Neural cell (in vitro differentiated cells): Measurements from ENCODE around the gene LLGL2. TPM values are rescaled to one million over a fixed set of nuclear protein-coding genes. Genes with fewer than 3 reads are reported as not detected.

Experiments
- H2AFZ ChIP-seq: fragments of 200-600, 300-800 bp; sonication (generic), shearing (Covaris generic); 2 replicates; pipeline ENCODE4 v1.6.0; 2014; ENCODE audit warnings: low read depth, mild to moderate bottlenecking, antibody characterized with exemption, low read length, moderate library complexity
- H3F3A ChIP-seq: fragments of 200-600 bp; shearing (Covaris generic); 2 replicates; pipeline ENCODE4 v1.6.1; 2016; ENCODE audit warnings: mild to moderate bottlenecking, moderate library complexity, mixed read lengths, antibody characterized with exemption, low read length; ENCODE audit not compliant: insufficient read depth, poor library complexity, severe bottlenecking
- H3K27ac ChIP-seq: fragments of 200-600, 300-800 bp; sonication (generic), shearing (Covaris generic); 2 replicates; pipeline ENCODE4 v1.5.1; 2014; ENCODE audit warnings: mild to moderate bottlenecking, low read length, moderate library complexity
- H3K27me3 ChIP-seq: fragments of 300-800, 200-600 bp; sonication (generic), shearing (Covaris generic); 2 replicates; pipeline ENCODE4 v1.6.0; 2014; ENCODE audit warnings: mild to moderate bottlenecking, low read depth, low read length, moderate library complexity; ENCODE audit not compliant: insufficient read depth
- H3K36me3 ChIP-seq: fragments of 300-800, 200-600 bp; sonication (generic), shearing (Covaris generic); 2 replicates; pipeline ENCODE4 v1.5.1; 2014; ENCODE audit warnings: mild to moderate bottlenecking, antibody characterized with exemption, low read length, moderate library complexity; ENCODE audit not compliant: insufficient read depth
- H3K4me2 ChIP-seq: fragments of 300-800, 200-600 bp; sonication (generic), shearing (Covaris generic); 2 replicates; pipeline ENCODE4 v1.6.0; 2014; ENCODE audit warnings: mild to moderate bottlenecking, low read length
- H3K4me3 ChIP-seq: fragments of 300-800, 200-600 bp; sonication (generic), shearing (Covaris generic); 2 replicates; pipeline ENCODE4 v1.5.1; 2014; ENCODE audit warnings: mild to moderate bottlenecking, low read length, moderate library complexity
- H3K79me2 ChIP-seq: fragments of 200-600 bp; shearing (Covaris generic); replicated peaks from 2 replicates; pipeline ENCODE4 v1.6.0; 2014; ENCODE audit warnings: mild to moderate bottlenecking, low read length, moderate library complexity; ENCODE audit not compliant: insufficient read depth
- H3K9ac ChIP-seq: fragments of 300-800, 200-600 bp; sonication (generic), shearing (Covaris generic); 2 replicates; pipeline ENCODE4 v1.6.1; 2016; ENCODE audit warnings: mild to moderate bottlenecking, low read length, mixed read lengths
- H3K9me2 ChIP-seq: fragments of 200-600 bp; shearing (Covaris generic); 2 replicates; pipeline ENCODE4 v1.6.1; 2016; ENCODE audit warnings: mild to moderate bottlenecking, low read length, mixed read lengths; ENCODE audit not compliant: insufficient read depth
- H3K9me3 ChIP-seq: fragments of 200-600, 300-800 bp; sonication (generic), shearing (Covaris generic); 2 replicates; pipeline ENCODE4 v1.6.1; 2016; ENCODE audit warnings: mild to moderate bottlenecking, mixed run types, low read length, moderate library complexity, mixed read lengths
- H4K20me1 ChIP-seq: fragments of 200-600 bp; shearing (Covaris generic); 2 replicates; pipeline ENCODE4 v1.6.1; 2016; ENCODE audit warnings: mild to moderate bottlenecking, mixed run types; ENCODE audit not compliant: insufficient read depth
- CTCF ChIP-seq: fragments of 450-650 bp; IDR thresholded peaks from 2 replicates; pipeline ENCODE4 v1.5.1; 2014; ENCODE audit warnings: antibody characterized with exemption, mild to moderate bottlenecking, moderate library complexity; ENCODE audit not compliant: poor library complexity, severe bottlenecking
- EP300 ChIP-seq: fragments of 450-650 bp; conservative IDR thresholded peaks from 2 replicates; pipeline ENCODE4 v1.6.1; 2014; ENCODE audit warnings: antibody characterized with exemption, mild to moderate bottlenecking, moderate library complexity; ENCODE audit not compliant: poor library complexity, severe bottlenecking
- EZH2 ChIP-seq: fragments of 200-600, 300-800 bp; shearing (Covaris generic), sonication (generic); IDR thresholded peaks from 2 replicates; pipeline ENCODE4 v1.6.1; 2014; ENCODE audit warnings: antibody characterized with exemption, low read length, borderline replicate concordance, mild to moderate bottlenecking; ENCODE audit not compliant: insufficient read depth, poor library complexity, severe bottlenecking
- MXI1 ChIP-seq: fragments of 450-650 bp; conservative IDR thresholded peaks from 2 replicates; pipeline ENCODE4 v1.6.1; 2014; ENCODE audit warnings: antibody characterized with exemption, mild to moderate bottlenecking; ENCODE audit not compliant: poor library complexity, severe bottlenecking
- POLR2AphosphoS5 ChIP-seq: IDR thresholded peaks from 2 replicates; pipeline ENCODE4 v1.6.1; 2012
- RAD21 ChIP-seq: fragments of 450-650 bp; conservative IDR thresholded peaks from 2 replicates; pipeline ENCODE4 v1.6.1; 2014; ENCODE audit warnings: antibody characterized with exemption, mild to moderate bottlenecking, moderate library complexity
- REST ChIP-seq: IDR thresholded peaks from 2 replicates; pipeline ENCODE4 v1.6.1; 2012; ENCODE audit warnings: borderline replicate concordance
- SMC3 ChIP-seq: fragments of 450-650 bp; conservative IDR thresholded peaks from 2 replicates; pipeline ENCODE4 v1.6.1; 2014; ENCODE audit warnings: antibody characterized with exemption, mild to moderate bottlenecking, moderate library complexity; ENCODE audit not compliant: poor library complexity
- TAF1 ChIP-seq: IDR thresholded peaks from 2 replicates; pipeline ENCODE4 v1.6.1; 2012; ENCODE audit warnings: low read depth
- polyA plus RNA-seq: library from polyadenylated mRNA; depleted of rRNA; stranded (reverse); fragments of >200 nt; gene quantifications from 2 replicates; pipeline ENCODE4 v1.2.3, GENCODE V29; 2014

LLGL2 gene
- polyA plus RNA-seq, 1 donor from 2014 or later = 0.95 TPM

GRCh38 chr17:75478508-75478907 lies 47.0 kb upstream of the LLGL2 start:
- Histone ChIP-seq H3K9ac (no peak overlapping the region), H3K9me2 (no peaks in the 10 kb centered on the region), H3K4me3 (no peak overlapping the region), H2AFZ (no peak overlapping the region), H3K27ac (no peak overlapping the region), H3K9me3 (no peaks in the 10 kb centered on the region), H3F3A (no peaks in the 10 kb centered on the region), H3K4me2 (no peak overlapping the region), H4K20me1 (no peaks in the 10 kb centered on the region), H3K36me3 (no peaks in the 10 kb centered on the region), H3K27me3 (no peaks in the 10 kb centered on the region), H3K79me2 (no peaks in the 10 kb centered on the region)
- no peak for TF ChIP-seq EP300
- TF ChIP-seq TAF1 = no peak
- TF ChIP-seq EZH2 = no peak
- TF ChIP-seq MXI1 = no peak
- no peak for TF ChIP-seq SMC3
- no peak for TF ChIP-seq REST

GRCh38 chr17:75480281-75480680 lies 45.2 kb upstream of the LLGL2 start:
- H3K9ac ChIP-seq = no peak overlapping the region
- H3K27ac ChIP-seq = no peak overlapping the region
- no peaks in the 10 kb centered on the region for H4K20me1 ChIP-seq
- no peaks in the 10 kb centered on the region for H3K27me3 ChIP-seq
- H3K4me3 ChIP-seq = no peak overlapping the region
- no peak for TF ChIP-seq EZH2
- no peak for TF ChIP-seq MXI1
- TF ChIP-seq RAD21 = no peak
- TF ChIP-seq TAF1 = no peak
- TF ChIP-seq SMC3 = no peak
- TF ChIP-seq EP300 = no peak
- no peak for TF ChIP-seq POLR2AphosphoS5
- no peak for TF ChIP-seq REST
- no peak for TF ChIP-seq CTCF
- no peak overlapping the region for H2AFZ ChIP-seq
- no peaks in the 10 kb centered on the region for H3F3A ChIP-seq
- H3K36me3 ChIP-seq = no peaks in the 10 kb centered on the region
- no peak overlapping the region for H3K4me2 ChIP-seq
- H3K9me2 ChIP-seq = no peaks in the 10 kb centered on the region
- no peaks in the 10 kb centered on the region for H3K9me3 ChIP-seq
- H3K79me2 ChIP-seq = no peaks in the 10 kb centered on the region
